PC-3 (cell line): ENCODE data around the gene DCLRE1A.

Experiments used
- CTCF ChIP-seq: fragments of 300-600 bp; sonication (generic); conservative IDR thresholded peaks from 2 replicates; pipeline ENCODE4 v1.5.1; 2017; ENCODE audit warnings: antibody characterized with exemption, low read depth, mild to moderate bottlenecking, low read length
- EZH2 ChIP-seq: fragments of 300-600 bp; sonication (generic); IDR thresholded peaks from one replicate; pipeline ENCODE4 v1.6.1; 2017; ENCODE audit warnings: antibody characterized with exemption, mild to moderate bottlenecking, low read length; ENCODE audit not compliant: unreplicated experiment
- EZH2phosphoT487 ChIP-seq: fragments of 300-600 bp; sonication (generic); IDR thresholded peaks from 2 replicates; pipeline ENCODE4 v1.6.1; 2018; ENCODE audit warnings: mild to moderate bottlenecking, antibody characterized with exemption, low read length, borderline replicate concordance

GRCh38 chr10:113882240-113882639 is 28.4 kb upstream of the DCLRE1A start:
- no peak for TF ChIP-seq CTCF
- TF ChIP-seq EZH2 = no peak
- no peak for TF ChIP-seq EZH2phosphoT487
